HEK293 (cell line): ENCODE results near the gene PLD6.

Experiments used
- CTCF ChIA-PET: fragments of 350-600 bp; formaldehyde crosslinking; extraction: SDS; loops from one replicate; lab custom pipeline; 2021; ENCODE audit warnings: antibody characterized with exemption; lab: Yijun Ruan, JAX
- POLR2A ChIA-PET: fragments of 300-600 bp; formaldehyde crosslinking; extraction: SDS; loops from one replicate; lab custom pipeline; 2020; ENCODE audit warnings: antibody characterized with exemption, inconsistent platforms; lab: Yijun Ruan, JAX
- H3K27ac ChIP-seq: fragments of 200-500 bp; sonication (Bioruptor generic); 2 replicates; pipeline ENCODE4 v1.5.1; 2014; ENCODE audit warnings: low read depth, low read length, control low read depth, inconsistent platforms; ENCODE audit errors: extremely low read depth
- H3K36me3 ChIP-seq, 2 experiments: fragments of 200-500 bp in 1 of 2; sonication (Bioruptor generic) in 1 of 2; 1 replicate in 1 of 2; 2 replicates in 1 of 2; pipeline ENCODE4 v1.5.1; 2014 to 2017; ENCODE audit warnings: inconsistent platforms in 2 of 2, low read length in 2 of 2; ENCODE audit not compliant: control insufficient read depth in 2 of 2, insufficient read depth in 1 of 2
- H3K4me1 ChIP-seq: fragments of 200-500 bp; sonication (Bioruptor generic); 2 replicates; pipeline ENCODE4 v1.5.1; 2014; ENCODE audit warnings: mild to moderate bottlenecking, low read length, inconsistent platforms; ENCODE audit not compliant: control insufficient read depth, insufficient read depth
- H3K4me3 ChIP-seq: 2 replicates; pipeline ENCODE4 v1.5.1; 2011; ENCODE audit warnings: low read depth, mild to moderate bottlenecking, control low read depth, low read length, moderate library complexity
- H3K9me3 ChIP-seq: fragments of 200-500 bp; sonication (Bioruptor generic); 2 replicates; pipeline ENCODE4 v1.5.1; 2014; ENCODE audit warnings: low read depth, low read length, inconsistent platforms; ENCODE audit not compliant: control insufficient read depth, insufficient read depth
- CTCF ChIP-seq: fragments of 450-650 bp; formaldehyde crosslinking; IDR thresholded peaks from 2 replicates; pipeline ENCODE4 v1.5.1; 2016; ENCODE audit warnings: missing biosample characterization, missing genetic modification characterization
- FEZF1 ChIP-seq: fragments of 450-650 bp; formaldehyde crosslinking; IDR thresholded peaks from 2 replicates; pipeline ENCODE4 v1.5.1; 2016; ENCODE audit warnings: missing biosample characterization, missing genetic modification characterization
- HOXD13 ChIP-seq: sonication (generic); formaldehyde crosslinking; IDR thresholded peaks from 2 replicates; pipeline ENCODE4 v1.8.0; 2022; ENCODE audit warnings: missing genetic modification reagents, borderline replicate concordance
- KLF17 ChIP-seq: fragments of 450-650 bp; formaldehyde crosslinking; IDR thresholded peaks from 2 replicates; pipeline ENCODE4 v1.5.1; 2016; ENCODE audit warnings: missing biosample characterization, missing genetic modification characterization
- PRDM2 ChIP-seq: fragments of 450-650 bp; formaldehyde crosslinking; IDR thresholded peaks from 2 replicates; pipeline ENCODE4 v1.5.1; 2016; ENCODE audit warnings: missing biosample characterization, missing genetic modification characterization, borderline replicate concordance
- REPIN1 ChIP-seq: fragments of 450-650 bp; formaldehyde crosslinking; IDR thresholded peaks from 2 replicates; pipeline ENCODE4 v1.5.1; 2017; ENCODE audit warnings: missing biosample characterization, missing genetic modification characterization, low read depth
- TCF7L2 ChIP-seq: IDR thresholded peaks from 2 replicates; pipeline ENCODE4 v1.6.1; 2011; ENCODE audit warnings: low read depth, mild to moderate bottlenecking, inconsistent platforms, low read length, moderate library complexity, borderline replicate concordance
- ZEB2 ChIP-seq: fragments of 450-650 bp; formaldehyde crosslinking; IDR thresholded peaks from 2 replicates; pipeline ENCODE4 v1.5.1; 2016; ENCODE audit warnings: missing biosample characterization, missing genetic modification characterization
- ZNF140 ChIP-seq: fragments of 450-650 bp; formaldehyde crosslinking; IDR thresholded peaks from 2 replicates; pipeline ENCODE4 v1.5.1; 2016; ENCODE audit warnings: missing biosample characterization, missing genetic modification characterization
- ZNF148 ChIP-seq: fragments of 450-650 bp; formaldehyde crosslinking; IDR thresholded peaks from 2 replicates; pipeline ENCODE4 v1.5.0; 2017; ENCODE audit warnings: missing biosample characterization, missing genetic modification characterization, borderline replicate concordance
- ZNF223 ChIP-seq: fragments of 450-650 bp; formaldehyde crosslinking; IDR thresholded peaks from 2 replicates; pipeline ENCODE4 v1.5.1; 2016; ENCODE audit warnings: missing biosample characterization, missing genetic modification characterization
- ZNF24 ChIP-seq: fragments of 450-650 bp; formaldehyde crosslinking; IDR thresholded peaks from 2 replicates; pipeline ENCODE4 v1.5.1; 2016; ENCODE audit warnings: missing biosample characterization, missing genetic modification characterization
- ZNF302 ChIP-seq: fragments of 450-650 bp; formaldehyde crosslinking; IDR thresholded peaks from 2 replicates; pipeline ENCODE4 v1.5.1; 2016; ENCODE audit warnings: missing biosample characterization, missing genetic modification characterization, low read depth
- ZNF394 ChIP-seq: fragments of 450-650 bp; formaldehyde crosslinking; IDR thresholded peaks from 2 replicates; pipeline ENCODE4 v1.5.1; 2016; ENCODE audit warnings: missing biosample characterization, missing genetic modification characterization, mild to moderate bottlenecking, moderate library complexity, borderline replicate concordance
- ZNF426 ChIP-seq: fragments of 450-650 bp; formaldehyde crosslinking; IDR thresholded peaks from 2 replicates; pipeline ENCODE4 v1.5.1; 2017; ENCODE audit warnings: missing biosample characterization, missing genetic modification characterization, mild to moderate bottlenecking, inconsistent platforms, moderate library complexity
- ZNF488 ChIP-seq: fragments of 450-650 bp; formaldehyde crosslinking; IDR thresholded peaks from 2 replicates; pipeline ENCODE4 v1.5.1; 2016; ENCODE audit warnings: missing biosample characterization, missing genetic modification characterization
- ZNF596 ChIP-seq: fragments of 450-650 bp; IDR thresholded peaks from 2 replicates; pipeline ENCODE4 v1.5.0; 2018; ENCODE audit warnings: missing biosample characterization, mild to moderate bottlenecking, missing genetic modification characterization, moderate library complexity
- ZNF645 ChIP-seq: fragments of 450-650 bp; formaldehyde crosslinking; IDR thresholded peaks from 2 replicates; pipeline ENCODE4; 2016; ENCODE audit warnings: missing biosample characterization, missing genetic modification characterization
- ZNF677 ChIP-seq: fragments of 450-650 bp; IDR thresholded peaks from 2 replicates; pipeline ENCODE4 v1.5.0; 2018; ENCODE audit warnings: missing biosample characterization, mild to moderate bottlenecking, missing genetic modification characterization, moderate library complexity
- ZNF76 ChIP-seq: fragments of 450-650 bp; formaldehyde crosslinking; IDR thresholded peaks from 2 replicates; pipeline ENCODE4; 2016; ENCODE audit warnings: low read depth, missing biosample characterization, missing genetic modification characterization, borderline replicate concordance
- ZSCAN30 ChIP-seq: fragments of 450-650 bp; IDR thresholded peaks from 2 replicates; pipeline ENCODE4 v1.5.1; 2018; ENCODE audit warnings: missing biosample characterization, mild to moderate bottlenecking, missing genetic modification characterization, moderate library complexity

Gene PLD6

GRCh38 chr17:17151962-17152361 is 54.2 kb downstream of the PLD6 start (continued):
- TF ChIP-seq ZNF677 (tag by site-specific recombination) (no peak), ZNF302 (no peak), PRDM2 (no peak)

GRCh38 chr17:17151541-17151940 is 54.6 kb downstream of the PLD6 start:
- CTCF ChIA-PET, result interaction anchor here (1.9 kb wide), 1 partner anchor 10 kb away, joined by 11 read pairs; no protein-coding TSS in a partner anchor

More at GRCh38 chr17:17151541-17151940, 54.6 kb downstream of the PLD6 start:
- no peak overlapping the region for H3K27ac ChIP-seq
- H3K4me1 ChIP-seq, result no peaks in the 10 kb centered on the region
- TF ChIP-seq CTCF (tag by site-specific recombination) (no peak), REPIN1 (tag by site-specific recombination) (no peak), TCF7L2 (no peak), ZNF596 (tag by site-specific recombination) (no peak), ZNF426 (tag by site-specific recombination) (no peak), HOXD13 (CRISPR knock-in tag) (no peak), ZNF24 (tag by site-specific recombination) (no peak), ZNF148 (tag by site-specific recombination) (no peak), ZNF645 (tag by site-specific recombination) (no peak), ZNF677 (tag by site-specific recombination) (no peak), KLF17 (tag by site-specific recombination) (no peak), ZNF76 (no peak), ZNF488 (tag by site-specific recombination) (no peak), ZNF140 (tag by site-specific recombination) (no peak), ZEB2 (tag by site-specific recombination) (no peak), ZNF223 (tag by site-specific recombination) (no peak), ZSCAN30 (tag by site-specific recombination) (no peak), FEZF1 (no peak), ZNF394 (tag by site-specific recombination) (no peak)
- TF ChIP-seq, all 188 proteins: peak for 0
- Histone ChIP-seq H3K9me3 (no peaks in the 10 kb centered on the region), H3K4me3 (no peak overlapping the region), H3K36me3 (peaks cover 35 to 94% of the 10 kb centered on the region in 2 experiments)
- POLR2A ChIA-PET, result no interaction called here
